ENCODE measurements around the gene MYBPH. TPM values are rescaled to one million over a fixed set of nuclear protein-coding genes. Genes with fewer than 3 reads are reported as not detected.

The MYBPH gene
- total RNA-seq, 4 donors from 2014 or later = not detected

DNA sequence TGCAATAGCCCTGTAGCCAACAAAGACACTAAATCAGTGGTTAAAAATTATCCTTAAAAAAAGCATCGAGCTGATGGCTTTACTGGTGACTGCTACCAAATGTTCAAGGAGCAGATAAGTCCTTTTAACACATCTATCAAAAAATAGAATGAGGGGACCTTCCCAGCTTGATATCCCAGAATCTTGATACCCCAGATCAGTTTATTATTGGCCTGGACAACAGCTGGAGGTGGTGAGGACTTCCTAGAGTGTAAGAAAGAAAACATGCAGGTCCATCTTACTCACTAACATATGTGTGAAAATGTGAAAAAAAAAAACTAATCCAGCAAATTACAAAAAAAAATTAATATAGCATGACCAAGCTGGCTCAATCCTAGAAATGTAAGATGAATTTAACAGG, 32.6 kb upstream of the MYBPH start:
- no peak for DNase-seq
- no peaks in the 10 kb centered on the region for H3K36me3 ChIP-seq

GRCh38 chr1:203207751-203208150, 32.1 kb upstream of the MYBPH start:
- 64 to 88% methylated on average over 2 of the region's 2 CpGs for WGBS, 2 donors
- Histone ChIP-seq H3K4me1 (no peaks in the 10 kb centered on the region), H3K27ac (no peak overlapping the region), H3K27me3 (no peaks in the 10 kb centered on the region), H3K4me3 (no peak overlapping the region), H3K36me3 (no peaks in the 10 kb centered on the region), H3K9me3 (no peaks in the 10 kb centered on the region)
- no peak for DNase-seq
- TF ChIP-seq POLR2A (IDR thresholded peaks at IDR 0.05) = no peak
- TF ChIP-seq CTCF (IDR thresholded peaks at IDR 0.05) = no peak
- intact Hi-C loops (cut with DNase I) = no loop called here

More for the DNA sequence above, 32.6 kb upstream of the MYBPH start:
- no peak overlapping the region for H3K4me3 ChIP-seq
- H3K27ac ChIP-seq = no peak overlapping the region
- no peak for TF ChIP-seq POLR2A (IDR thresholded peaks at IDR 0.05)
- no peak for TF ChIP-seq CTCF (IDR thresholded peaks at IDR 0.05)
- H3K4me1 ChIP-seq = no peaks in the 10 kb centered on the region
- H3K9me3 ChIP-seq = no peaks in the 10 kb centered on the region
- no peaks in the 10 kb centered on the region for H3K27me3 ChIP-seq
- intact Hi-C loops (cut with DNase I) = no loop called here
- WGBS, 2 donors = 88 to 89% methylated on average over 1 of the region's 1 CpG

GRCh38 chr1:203206129-203206687, 30.6 kb upstream of the MYBPH start:
- intact Hi-C loops (cut with DNase I) = no loop called here
- 74 to 75% methylated on average over 3 to 4 of the region's 5 CpGs for WGBS, 2 donors
- peaks cover under 1 to 11% (median 7%) of the 10 kb centered on the region in 3 donors for H3K4me1 ChIP-seq
- no peaks in the 10 kb centered on the region for H3K9me3 ChIP-seq
- no peak overlapping the region for H3K4me3 ChIP-seq
- no peaks in the 10 kb centered on the region for H3K36me3 ChIP-seq
- no peak overlapping the region for H3K27ac ChIP-seq
- no peaks in the 10 kb centered on the region for H3K27me3 ChIP-seq
- TF ChIP-seq POLR2A (IDR thresholded peaks at IDR 0.05) = no peak
- TF ChIP-seq CTCF (IDR thresholded peaks at IDR 0.05) = no peak
- DNase-seq = no peak

- Histone ChIP-seq H3K4me1 (peaks cover 14 to 25% (median 19%) of the 10 kb centered on the region in 3 donors), H3K4me3 (no peak overlapping the region), H3K9me3 (no peaks in the 10 kb centered on the region), H3K36me3 (no peaks in the 10 kb centered on the region), H3K27me3 (no peaks in the 10 kb centered on the region), H3K27ac (no peak overlapping the region)
- intact Hi-C loops (cut with DNase I) = no loop called here
- DNase-seq = no peak
- no peak for TF ChIP-seq POLR2A (IDR thresholded peaks at IDR 0.05)
- no peak for TF ChIP-seq CTCF (IDR thresholded peaks at IDR 0.05)
- 79 to 100% methylated on average over 1 to 2 of the region's 2 CpGs for WGBS, 2 donors
Measured at GRCh38 chr1:203204756-203205155, 29.1 kb upstream of the MYBPH start.

- H3K27me3 ChIP-seq = no peaks in the 10 kb centered on the region
- no peak overlapping the region for H3K4me3 ChIP-seq
- H3K4me1 ChIP-seq = peaks cover 14 to 39% (median 27%) of the 10 kb centered on the region in 3 donors
- TF ChIP-seq POLR2A (IDR thresholded peaks at IDR 0.05) (no peak), CTCF (IDR thresholded peaks at IDR 0.05) (no peak)
- H3K9me3 ChIP-seq = no peaks in the 10 kb centered on the region
- no peak for DNase-seq
- intact Hi-C loops (cut with DNase I) = no loop called here
- 67 to 77% methylated on average over 15 of the region's 15 CpGs for WGBS, 2 donors
- H3K36me3 ChIP-seq = no peaks in the 10 kb centered on the region
- H3K27ac ChIP-seq = peak overlapping the region; percentile 50 to 89 (median 73)
Measured at GRCh38 chr1:203202431-203203245, 27.0 kb upstream of the MYBPH start.
